AG10803 (cell line): ENCODE results near the gene RAD51B.
"Not testable (repeated sequence)": the region's sequence is repeated elsewhere in the genome, so short reads cannot be mapped to it uniquely, and the experiment has no call there.

ENCODE experiments used
- DNase-seq: peaks from one replicate; pipeline ENCODE4 v3.0.0; 2010; ENCODE audit warnings: low read depth
- H3K4me3 ChIP-seq: 2 replicates; pipeline ENCODE4 v1.5.1; 2011; ENCODE audit warnings: mild to moderate bottlenecking, low read length, control low read depth
- CTCF ChIP-seq: conservative IDR thresholded peaks from 2 replicates; pipeline ENCODE4 v1.5.1; 2011; ENCODE audit warnings: mild to moderate bottlenecking, low read length, control low read depth, inconsistent platforms

Gene RAD51B

DNA sequence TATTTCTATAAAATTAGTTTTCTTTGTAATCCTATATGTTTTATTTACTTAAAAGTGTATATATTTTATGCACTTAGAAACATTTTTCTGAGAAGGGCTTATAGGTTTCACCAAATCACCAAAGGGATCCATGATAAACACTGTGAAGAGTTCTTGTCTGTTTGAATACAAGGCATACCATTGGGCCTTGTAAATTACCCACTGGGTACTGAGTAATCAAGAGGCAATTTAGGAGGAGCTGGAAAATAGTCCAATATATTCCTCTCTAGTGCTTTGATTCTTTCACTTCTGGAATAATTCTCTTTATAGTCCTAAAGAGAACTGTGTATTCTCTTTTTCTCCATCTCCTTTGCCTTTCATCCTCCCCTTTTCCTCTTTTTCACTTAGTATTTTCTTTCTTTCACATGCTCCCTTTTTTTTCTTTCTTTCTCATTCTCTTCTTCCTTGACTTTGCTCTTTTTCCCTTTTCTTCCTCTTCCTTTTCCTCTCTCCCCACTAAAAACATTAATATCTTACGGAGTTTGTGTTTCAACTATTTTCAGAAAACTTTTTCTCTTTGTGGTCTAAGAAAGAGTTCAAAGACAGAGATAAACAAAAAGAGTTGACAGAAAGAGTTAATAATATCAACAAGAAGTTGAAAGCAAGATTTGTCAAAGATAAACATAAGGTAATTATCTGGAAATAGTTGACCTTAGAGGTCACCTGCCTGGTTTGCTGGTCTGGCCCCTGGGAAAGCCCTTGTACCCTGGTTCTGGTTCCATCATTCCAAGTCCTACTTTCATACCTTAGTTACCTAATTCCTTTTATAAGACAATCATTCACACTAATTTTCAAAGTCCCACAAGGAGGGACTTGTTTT is 435.3 kb downstream of the RAD51B start:
- no peak for DNase-seq
- TF ChIP-seq CTCF: no peak
- H3K4me3 ChIP-seq: no peak overlapping the region

GRCh38 chr14:68255693-68256178 is 436.2 kb downstream of the RAD51B start:
- no peak overlapping the region for H3K4me3 ChIP-seq
- DNase-seq: peak; percentile 67
- no peak for TF ChIP-seq CTCF

- no peak for DNase-seq
- H3K4me3 ChIP-seq: no peak overlapping the region
- no peak for TF ChIP-seq CTCF
Observed at GRCh38 chr14:68257969-68258368, 438.4 kb downstream of the RAD51B start.

GRCh38 chr14:68258995-68259394 is 439.4 kb downstream of the RAD51B start:
- not testable (repeated sequence) for H3K4me3 ChIP-seq, DNase-seq

- TF ChIP-seq CTCF: no peak
- no peak overlapping the region for H3K4me3 ChIP-seq
- no peak for DNase-seq
Observed at GRCh38 chr14:68260121-68260520, 440.5 kb downstream of the RAD51B start.

DNA sequence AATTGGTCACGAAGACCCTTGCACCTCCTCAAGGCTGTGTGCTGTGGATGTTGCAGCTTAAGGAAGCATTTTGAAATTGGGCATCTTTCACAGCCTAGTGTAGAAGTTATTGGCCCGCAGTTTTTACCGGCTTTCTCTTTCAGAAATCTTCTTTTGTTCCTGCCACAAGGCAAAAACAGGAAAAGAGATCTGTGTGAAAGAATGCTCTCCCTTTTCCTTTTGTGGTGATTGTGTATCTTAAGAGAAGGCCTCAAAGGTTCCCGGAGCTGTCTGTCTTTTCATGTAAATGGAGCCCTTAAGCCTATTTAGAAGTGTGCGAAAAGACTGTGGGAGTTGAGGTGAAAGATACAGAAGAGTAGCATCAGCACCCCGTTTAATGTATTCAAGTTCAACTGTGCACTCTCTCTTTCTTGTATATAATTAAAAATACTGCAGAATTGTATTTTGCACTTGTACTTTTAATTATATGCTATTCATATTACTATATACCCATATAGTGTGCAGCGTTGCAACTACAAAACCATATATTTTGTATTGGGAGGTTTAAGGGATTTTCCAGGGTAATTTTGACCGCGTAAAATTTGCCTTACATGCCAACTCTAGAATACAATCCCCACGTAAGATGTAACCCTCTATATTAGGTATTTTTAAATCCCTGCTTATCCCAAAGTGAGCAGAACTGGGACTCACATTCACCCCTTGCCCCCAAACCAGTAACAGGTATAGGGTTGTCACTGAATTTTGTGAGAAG is 441.7 kb downstream of the RAD51B start:
- no peak overlapping the region for H3K4me3 ChIP-seq
- TF ChIP-seq CTCF: no peak
- no peak for DNase-seq

DNA sequence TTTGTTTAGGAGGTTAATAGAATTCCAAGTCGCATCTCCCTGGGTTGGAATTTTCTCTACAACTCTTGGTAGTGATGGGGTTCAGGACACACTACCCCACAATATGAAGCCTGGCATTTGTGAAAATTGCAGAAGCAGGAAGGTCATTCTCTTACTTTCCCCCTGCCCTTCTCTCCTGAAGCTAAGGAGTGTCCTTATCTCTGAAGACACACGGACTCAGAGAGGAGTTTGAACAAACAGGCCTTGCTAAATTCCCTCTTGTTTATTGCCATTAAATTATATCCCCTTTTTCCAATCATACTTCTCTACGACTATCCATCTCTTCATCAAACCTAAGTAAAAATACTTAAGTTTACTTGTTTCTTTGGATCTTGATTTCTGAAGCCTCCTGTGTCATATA is 443.0 kb downstream of the RAD51B start:
- H3K4me3 ChIP-seq: no peak overlapping the region
- no peak for TF ChIP-seq CTCF
- no peak for DNase-seq
